ENCODE results near the gene ANAPC5.
"Not testable (repeated sequence)": the region's sequence is repeated elsewhere in the genome, so short reads cannot be mapped to it uniquely, and the experiment has no call there.

Gene ANAPC5

DNA sequence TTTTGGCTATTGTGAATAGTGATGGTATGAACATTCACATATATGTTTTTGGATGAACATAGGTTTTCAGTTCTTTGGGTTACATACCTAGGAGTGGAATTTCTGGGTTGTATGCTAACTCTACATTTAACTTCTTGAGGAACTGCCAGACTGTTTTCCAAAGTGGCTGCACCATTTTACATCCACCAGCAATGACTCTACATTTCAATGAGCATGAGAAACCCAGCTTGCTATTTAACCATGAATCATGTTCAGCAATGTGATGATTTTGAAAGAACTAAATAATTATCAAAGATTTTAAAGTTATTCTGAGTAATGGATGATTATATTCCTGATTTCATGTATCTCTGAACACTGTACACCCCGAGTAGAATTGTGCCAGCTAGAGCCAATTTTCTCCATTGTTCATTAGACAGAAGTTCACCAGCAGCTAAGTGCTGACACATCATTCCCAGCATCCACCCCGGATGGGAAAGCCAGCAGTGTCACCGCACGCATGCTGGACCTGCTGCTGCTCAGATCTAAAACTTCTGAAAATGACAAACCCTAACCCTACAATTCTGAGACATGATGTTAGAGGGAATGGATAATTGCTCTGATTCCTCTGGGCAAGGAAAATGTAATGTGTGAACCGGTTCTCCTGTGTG is 13.3 kb upstream of the ANAPC5 start:
- DNase-seq (ENCODE audit: low read depth) = no peak

- DNase-seq (ENCODE audit: low read depth) = no peak
These were observed 12.5 kb upstream of the ANAPC5 start for GRCh38 chr12:121364683-121365121.

- no peak for DNase-seq (ENCODE audit: low read depth)
These were observed 5.9 kb upstream of the ANAPC5 start for GRCh38 chr12:121358073-121358472.

DNA sequence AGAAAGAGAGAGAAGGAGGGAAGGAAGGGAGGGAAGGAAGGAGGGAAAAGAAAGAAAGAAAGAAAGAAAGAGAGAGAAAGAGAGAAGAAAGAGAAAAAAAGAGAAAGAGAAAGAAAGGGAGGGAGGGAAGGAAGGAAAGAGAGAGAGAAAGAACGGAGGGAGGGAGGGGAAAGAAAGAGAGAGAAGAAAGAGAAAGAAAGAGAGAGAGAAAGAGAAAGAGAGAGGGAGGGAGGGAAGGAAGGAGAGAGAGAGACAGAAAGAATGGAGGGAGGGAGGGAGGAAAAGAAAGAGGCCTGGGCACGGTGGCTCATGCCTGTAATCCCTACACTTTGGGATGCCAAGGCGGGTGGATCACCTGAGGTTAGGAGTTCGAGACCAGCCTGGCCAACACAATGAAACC is 5.1 kb upstream of the ANAPC5 start:
- no peak for DNase-seq (ENCODE audit: low read depth)

GRCh38 chr12:121356657-121357056 is 4.4 kb upstream of the ANAPC5 start:
- DNase-seq (ENCODE audit: low read depth) = no peak

DNA sequence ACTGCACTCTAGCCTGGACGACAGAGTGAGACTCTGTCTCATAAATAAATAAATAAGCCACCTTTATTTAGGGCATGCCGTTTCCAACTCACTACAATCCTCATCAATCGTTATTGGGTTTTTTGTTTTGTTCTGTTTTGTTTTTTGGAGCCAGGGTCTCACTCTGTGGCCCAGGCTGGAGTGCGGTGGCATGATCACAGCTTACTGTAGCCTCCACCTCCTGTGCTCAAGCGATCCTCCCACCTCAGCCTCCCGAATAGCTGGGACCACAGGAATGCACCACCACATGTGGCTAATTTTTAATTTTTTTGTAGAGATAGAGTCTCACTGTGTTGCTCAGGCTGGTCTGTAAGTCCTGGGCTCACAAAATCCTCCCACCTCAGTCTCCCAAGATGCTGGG is 3.6 kb upstream of the ANAPC5 start:
- DNase-seq (ENCODE audit: low read depth) = no peak

- no peak for DNase-seq (ENCODE audit: low read depth)
These were observed 439 bp upstream of the ANAPC5 start for GRCh38 chr12:121352682-121353018.

- DNase-seq (ENCODE audit: low read depth) = no peak
These were observed 5.5 kb downstream of the ANAPC5 start for GRCh38 chr12:121346747-121347146.

GRCh38 chr12:121345151-121345815 is 6.9 kb downstream of the ANAPC5 start:
- no peak for DNase-seq (ENCODE audit: low read depth)

DNA sequence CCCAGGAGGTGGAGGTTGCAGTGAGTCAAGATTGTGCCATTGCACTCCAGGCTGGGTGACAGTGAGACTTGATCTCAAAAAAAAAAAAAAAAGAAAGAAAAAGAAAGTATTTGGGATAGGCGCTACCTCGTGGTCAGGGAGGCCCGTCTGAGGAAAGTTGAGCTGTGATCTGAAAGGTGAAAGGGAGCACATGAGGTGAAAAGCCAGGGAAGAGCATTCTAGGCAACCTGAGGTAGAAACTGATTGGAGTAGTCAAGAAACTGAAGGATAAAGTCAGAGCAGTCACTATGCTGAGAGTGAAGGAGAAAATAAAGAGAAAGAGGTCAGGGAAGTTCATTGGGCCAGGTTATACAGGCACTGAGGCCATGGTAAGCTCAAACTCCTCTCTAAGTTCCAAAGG is 7.7 kb downstream of the ANAPC5 start:
- DNase-seq (ENCODE audit: low read depth) = no peak

DNA sequence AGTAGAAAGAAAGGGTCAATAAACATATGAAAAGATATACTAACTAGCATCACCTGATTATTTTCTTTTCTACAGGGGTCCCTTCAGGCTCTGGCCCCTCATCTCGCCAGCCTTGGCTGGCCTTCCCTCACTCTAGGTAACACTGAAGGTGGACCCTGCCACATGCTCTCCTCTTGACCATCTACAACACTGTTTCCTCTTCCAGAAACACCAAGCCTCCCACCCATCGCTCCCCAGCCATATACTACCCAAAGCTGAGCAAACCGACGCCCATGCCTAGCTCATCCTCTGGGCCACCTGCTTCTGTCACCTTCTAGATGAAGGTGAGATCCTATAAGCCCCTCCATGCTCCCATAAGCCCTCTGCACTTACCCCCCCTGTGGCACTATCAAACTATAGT is 14.8 kb downstream of the ANAPC5 start:
- DNase-seq (ENCODE audit: low read depth) = no peak

GRCh38 chr12:121334513-121335343 is 17.5 kb downstream of the ANAPC5 start:
- no peak for DNase-seq (ENCODE audit: low read depth)

GRCh38 chr12:121333747-121334146 is 18.5 kb downstream of the ANAPC5 start:
- no peak for DNase-seq (ENCODE audit: low read depth)

DNA sequence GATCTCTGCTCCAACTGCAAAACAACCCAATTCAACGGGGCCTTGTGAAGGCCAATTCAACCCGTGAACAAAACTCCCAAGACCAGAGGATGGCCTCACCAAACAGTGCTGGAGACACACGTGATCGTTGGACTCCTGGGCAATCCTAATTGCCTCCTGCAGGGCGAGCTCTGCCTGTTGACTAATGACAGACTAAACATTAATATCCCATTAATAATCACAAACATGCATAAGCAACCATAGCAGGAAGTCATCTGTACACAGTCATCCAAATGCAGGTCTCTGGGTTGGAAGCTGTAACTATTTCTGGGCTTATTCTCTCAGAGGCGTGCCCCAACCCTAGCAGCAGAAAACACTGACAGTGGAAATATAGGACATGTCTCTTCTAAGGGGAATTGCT is 21.0 kb downstream of the ANAPC5 start:
- no peak for DNase-seq (ENCODE audit: low read depth)

GRCh38 chr12:121330692-121331091 is 21.5 kb downstream of the ANAPC5 start:
- DNase-seq (ENCODE audit: low read depth) = no peak

DNA sequence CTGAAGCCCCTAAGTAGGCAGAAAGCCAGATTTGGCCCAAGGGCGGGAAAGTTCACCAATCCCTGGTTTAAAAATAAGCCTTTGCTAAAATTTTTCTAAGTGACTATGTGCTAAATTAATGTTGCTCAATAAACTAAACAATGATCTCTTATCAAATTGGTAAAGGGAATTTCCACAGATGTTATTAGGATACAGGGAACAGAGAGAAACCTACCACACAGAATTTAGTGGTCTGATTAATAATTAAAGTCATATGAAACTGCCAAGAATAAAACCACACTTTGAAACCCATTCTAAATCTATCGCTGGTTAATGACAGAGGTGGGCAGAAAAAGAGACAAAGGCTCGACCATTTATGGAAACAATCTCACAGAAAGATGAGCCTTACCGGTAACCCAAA is 22.0 kb downstream of the ANAPC5 start:
- DNase-seq (ENCODE audit: low read depth) = no peak

- DNase-seq (ENCODE audit: low read depth) = no peak
These were observed 23.6 kb downstream of the ANAPC5 start for GRCh38 chr12:121328620-121329019.

DNA sequence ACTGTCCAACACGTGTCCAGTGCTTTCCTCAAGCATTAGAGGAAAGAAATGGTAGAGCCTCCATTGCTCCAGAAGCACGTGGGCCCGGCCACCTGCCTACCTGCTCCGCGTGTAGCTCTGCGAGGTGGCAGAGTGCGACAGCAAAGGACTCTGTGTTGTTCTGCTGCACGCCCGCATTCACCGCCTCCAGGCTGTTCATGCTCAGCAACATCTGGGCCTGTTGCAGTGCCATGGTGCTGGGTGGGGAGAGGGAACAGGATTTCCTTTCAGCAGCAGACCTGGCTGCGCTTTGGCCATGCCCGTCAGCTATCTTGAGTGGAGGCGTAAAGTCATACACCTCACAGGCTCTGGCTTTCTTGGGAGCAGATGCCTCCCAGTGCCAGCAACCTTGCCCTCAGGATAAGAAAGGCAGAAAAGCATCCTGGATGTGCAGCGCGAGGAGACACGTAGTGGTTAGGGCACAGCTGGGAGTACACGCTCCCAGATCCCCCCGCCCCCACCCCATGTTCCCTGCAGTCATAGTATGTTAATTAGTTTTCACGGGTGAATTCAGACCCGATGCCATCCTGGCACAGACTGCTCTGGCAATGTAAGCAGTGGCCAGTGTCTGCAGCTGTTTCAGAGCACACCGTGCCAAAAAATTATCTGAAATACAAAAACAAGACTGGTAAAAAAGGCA is 25.1 kb downstream of the ANAPC5 start:
- DNase-seq (ENCODE audit: low read depth) = no peak

DNA sequence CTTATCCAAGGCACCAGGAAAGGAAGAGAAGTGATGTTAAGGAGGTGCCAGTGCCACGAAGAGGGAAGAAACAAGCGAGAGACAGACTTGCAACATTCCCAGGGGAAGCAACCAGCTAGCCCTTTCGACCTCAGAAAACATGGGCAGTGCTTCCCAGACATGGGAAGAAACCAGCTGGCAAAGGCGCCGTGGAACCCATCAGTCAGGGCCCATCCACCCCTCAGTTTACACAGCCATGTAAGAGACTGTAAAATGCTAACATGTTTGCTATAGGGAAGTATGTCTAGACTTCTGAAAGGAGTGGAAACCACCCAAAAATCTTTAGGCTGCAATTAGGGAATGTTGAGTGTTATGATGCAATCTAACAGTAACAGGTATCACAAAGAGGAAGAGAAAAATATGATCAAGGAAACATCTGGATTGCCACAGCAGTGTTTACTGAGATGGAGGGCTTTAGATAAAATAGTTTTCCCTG is 26.3 kb downstream of the ANAPC5 start:
- DNase-seq (ENCODE audit: low read depth) = no peak

GRCh38 chr12:121323908-121324307 is 28.3 kb downstream of the ANAPC5 start:
- no peak for DNase-seq (ENCODE audit: low read depth)

- no peak for DNase-seq (ENCODE audit: low read depth)
These were observed 34.1 kb downstream of the ANAPC5 start for GRCh38 chr12:121318121-121318520.

DNA sequence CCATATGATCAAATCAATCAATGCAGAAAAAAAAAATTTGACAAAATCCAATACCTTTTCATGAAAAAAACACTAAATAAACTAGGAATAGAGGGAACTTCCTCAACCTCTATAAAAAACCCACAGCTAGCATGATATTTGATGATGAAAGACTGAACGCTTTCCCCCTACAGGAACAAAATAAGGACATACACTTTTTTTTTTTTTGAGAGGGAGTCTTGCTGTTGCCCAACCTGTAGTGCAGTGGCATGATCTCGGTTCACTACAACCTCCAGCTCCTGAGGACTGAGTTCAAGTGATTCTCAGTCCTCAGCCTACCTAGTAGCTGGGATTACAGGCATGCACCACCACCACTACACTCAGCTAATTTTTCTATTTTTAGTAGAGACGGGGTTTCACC is 37.8 kb downstream of the ANAPC5 start:
- no peak for DNase-seq (ENCODE audit: low read depth)

- not testable (repeated sequence) for DNase-seq (ENCODE audit: low read depth)
These were observed 42.0 kb downstream of the ANAPC5 start for GRCh38 chr12:121310231-121310630.
